Neural cell (in vitro differentiated cells): ENCODE measurements around the gene ITFG1.

Experiments used
- CTCF ChIP-seq: fragments of 450-650 bp; IDR thresholded peaks from 2 replicates; pipeline ENCODE4 v1.5.1; 2014; ENCODE audit warnings: antibody characterized with exemption, mild to moderate bottlenecking, moderate library complexity; ENCODE audit not compliant: poor library complexity, severe bottlenecking
- EZH2 ChIP-seq: fragments of 200-600, 300-800 bp; shearing (Covaris generic), sonication (generic); IDR thresholded peaks from 2 replicates; pipeline ENCODE4 v1.6.1; 2014; ENCODE audit warnings: antibody characterized with exemption, low read length, borderline replicate concordance, mild to moderate bottlenecking; ENCODE audit not compliant: insufficient read depth, poor library complexity, severe bottlenecking
- MXI1 ChIP-seq: fragments of 450-650 bp; conservative IDR thresholded peaks from 2 replicates; pipeline ENCODE4 v1.6.1; 2014; ENCODE audit warnings: antibody characterized with exemption, mild to moderate bottlenecking; ENCODE audit not compliant: poor library complexity, severe bottlenecking
- POLR2AphosphoS5 ChIP-seq: IDR thresholded peaks from 2 replicates; pipeline ENCODE4 v1.6.1; 2012
- RAD21 ChIP-seq: fragments of 450-650 bp; conservative IDR thresholded peaks from 2 replicates; pipeline ENCODE4 v1.6.1; 2014; ENCODE audit warnings: antibody characterized with exemption, mild to moderate bottlenecking, moderate library complexity
- TAF1 ChIP-seq: IDR thresholded peaks from 2 replicates; pipeline ENCODE4 v1.6.1; 2012; ENCODE audit warnings: low read depth

- TF ChIP-seq CTCF (no peak), EZH2 (no peak), POLR2AphosphoS5 (no peak), RAD21 (no peak), TAF1 (no peak), MXI1 (no peak)
These were observed 216.7 kb downstream of the ITFG1 start for GRCh38 chr16:47244206-47244605.
